Panc1 (cell line): ENCODE results near the gene AKT1. TPM values are rescaled to one million over a fixed set of nuclear protein-coding genes. Genes with fewer than 3 reads are reported as not detected.

ENCODE experiments used
- ATAC-seq: fragments of 200-7000 bp; cut with Tn5 transposase; 2 replicates; pipeline ENCODE4 v1.9.1; 2020; ENCODE audit warnings: mild to moderate bottlenecking, moderate library complexity
- BruUV-seq: library from RNA; stranded (reverse); fragments of 400-500 nt; replicated peaks from 2 replicates; lab custom pipeline; 2021; lab: Mats Ljungman, UMichigan
- CTCF ChIA-PET: fragments of 300-600 bp; sonication (Branson Sonifier 250); formaldehyde crosslinking; loops from one replicate; lab custom pipeline; 2022; ENCODE audit warnings: antibody characterized with exemption; lab: Charles Lee
- POLR2A ChIA-PET: fragments of 300-600 bp; sonication (Branson Sonifier 250); formaldehyde crosslinking; loops from one replicate; lab custom pipeline; 2022; ENCODE audit warnings: antibody characterized with exemption; lab: Charles Lee
- DNase-seq: peaks from one replicate; pipeline ENCODE4 v3.0.0-alpha.2; 2010; ENCODE audit warnings: low read depth, low spot score
- H3K27ac ChIP-seq: 2 replicates; pipeline ENCODE4 v1.5.1; 2011; ENCODE audit warnings: mild to moderate bottlenecking, low read length, inconsistent platforms
- H3K27me3 ChIP-seq: fragments of 200-500 bp; sonication (Bioruptor generic); 2 replicates; pipeline ENCODE4 v1.6.0; 2014; ENCODE audit warnings: low read length, inconsistent platforms; ENCODE audit not compliant: control insufficient read depth, insufficient read depth
- H3K36me3 ChIP-seq: fragments of 200-500 bp; sonication (Bioruptor generic); 2 replicates; pipeline ENCODE4 v1.5.1; 2014; ENCODE audit warnings: inconsistent platforms, mild to moderate bottlenecking, low read length, moderate library complexity; ENCODE audit not compliant: control insufficient read depth, insufficient read depth
- H3K4me1 ChIP-seq: 2 replicates; pipeline ENCODE4 v1.5.1; 2011; ENCODE audit warnings: inconsistent platforms, mild to moderate bottlenecking, low read length, moderate library complexity; ENCODE audit not compliant: control insufficient read depth, insufficient read depth
- H3K4me3 ChIP-seq, 2 experiments: 2 replicates each; pipeline ENCODE4 v1.5.1; 2011 to 2012; ENCODE audit warnings: low read depth in 2 of 2, low read length in 2 of 2, mild to moderate bottlenecking in 2 of 2, inconsistent platforms in 1 of 2, moderate library complexity in 1 of 2
- H3K9me3 ChIP-seq: fragments of 200-500 bp; sonication (Bioruptor generic); 2 replicates; pipeline ENCODE4 v1.5.1; 2014; ENCODE audit warnings: low read depth, mild to moderate bottlenecking, inconsistent platforms, low read length, moderate library complexity; ENCODE audit not compliant: control insufficient read depth, insufficient read depth
- CTCF ChIP-seq: fragments of 450-650 bp; IDR thresholded peaks from 2 replicates; pipeline ENCODE4 v1.5.1; 2017; ENCODE audit warnings: mild to moderate bottlenecking
- POLR2AphosphoS5 ChIP-seq: IDR thresholded peaks from 2 replicates; pipeline ENCODE4 v1.6.1; 2012; ENCODE audit warnings: mild to moderate bottlenecking, low read depth, low read length, moderate library complexity
- SIN3A ChIP-seq: IDR thresholded peaks from 2 replicates; pipeline ENCODE4 v1.6.1; 2012; ENCODE audit warnings: low read depth, mild to moderate bottlenecking, low read length, moderate library complexity, borderline replicate concordance; ENCODE audit not compliant: insufficient read depth
- TCF7L2 ChIP-seq: IDR thresholded peaks from 2 replicates; pipeline ENCODE4 v1.6.1; 2011; ENCODE audit warnings: mild to moderate bottlenecking, low read depth, low read length, inconsistent platforms
- in situ Hi-C: cut with HindIII; loops from 2 replicates; pipeline ENCODE4 v1.10.0; 2016; ENCODE audit warnings: low sequenced_read_pairs, low pct_unique_long_range_greater_than_20kb
- intact Hi-C: fragments of 100-400 bp; cut with micrococcal nuclease; formaldehyde crosslinking; loops from one replicate; pipeline ENCODE4 v1.10.0; 2022; ENCODE audit not compliant: unreplicated experiment
- total RNA-seq: library from RNA; stranded (reverse); gene quantifications from one replicate; pipeline ENCODE4 v1.2.1, GENCODE V29; 2021; ENCODE audit not compliant: unreplicated experiment
- TF ChIP-seq, protein P1 (sequence below), 2 experiments: IDR thresholded peaks; 2 replicates each; pipeline ENCODE4 v1.6.1; 2011 to 2012; ENCODE audit warnings: low read depth in 2 of 2, control low read depth in 1 of 2, low read length in 1 of 2, mild to moderate bottlenecking in 1 of 2, moderate library complexity in 1 of 2; ENCODE audit not compliant: insufficient read depth in 1 of 2

The AKT1 gene
- total RNA-seq, 1 experiment from 2014 or later = 175 TPM

GRCh38 chr14:104753528-104754212, 41.9 kb downstream of the AKT1 start:
- intact Hi-C loops = no loop called here
- POLR2A ChIA-PET = no interaction called here
- H3K4me1 ChIP-seq = peaks cover 17% of the 10 kb centered on the region
- CTCF ChIA-PET = interaction anchor here (0.6 to 1.4 kb wide), 3 partner anchors 15 to 338 kb away, joined by 3 to 5 read pairs (median 3); no protein-coding TSS in a partner anchor
- H3K36me3 ChIP-seq = peaks cover 3% of the 10 kb centered on the region; the same call in 1 of the 2 replicates
- peak overlapping the region; percentile 73 to 88 for H3K4me3 ChIP-seq
- no peaks in the 10 kb centered on the region for H3K9me3 ChIP-seq
- TF ChIP-seq CTCF = no peak
- TF ChIP-seq, protein P1, sequence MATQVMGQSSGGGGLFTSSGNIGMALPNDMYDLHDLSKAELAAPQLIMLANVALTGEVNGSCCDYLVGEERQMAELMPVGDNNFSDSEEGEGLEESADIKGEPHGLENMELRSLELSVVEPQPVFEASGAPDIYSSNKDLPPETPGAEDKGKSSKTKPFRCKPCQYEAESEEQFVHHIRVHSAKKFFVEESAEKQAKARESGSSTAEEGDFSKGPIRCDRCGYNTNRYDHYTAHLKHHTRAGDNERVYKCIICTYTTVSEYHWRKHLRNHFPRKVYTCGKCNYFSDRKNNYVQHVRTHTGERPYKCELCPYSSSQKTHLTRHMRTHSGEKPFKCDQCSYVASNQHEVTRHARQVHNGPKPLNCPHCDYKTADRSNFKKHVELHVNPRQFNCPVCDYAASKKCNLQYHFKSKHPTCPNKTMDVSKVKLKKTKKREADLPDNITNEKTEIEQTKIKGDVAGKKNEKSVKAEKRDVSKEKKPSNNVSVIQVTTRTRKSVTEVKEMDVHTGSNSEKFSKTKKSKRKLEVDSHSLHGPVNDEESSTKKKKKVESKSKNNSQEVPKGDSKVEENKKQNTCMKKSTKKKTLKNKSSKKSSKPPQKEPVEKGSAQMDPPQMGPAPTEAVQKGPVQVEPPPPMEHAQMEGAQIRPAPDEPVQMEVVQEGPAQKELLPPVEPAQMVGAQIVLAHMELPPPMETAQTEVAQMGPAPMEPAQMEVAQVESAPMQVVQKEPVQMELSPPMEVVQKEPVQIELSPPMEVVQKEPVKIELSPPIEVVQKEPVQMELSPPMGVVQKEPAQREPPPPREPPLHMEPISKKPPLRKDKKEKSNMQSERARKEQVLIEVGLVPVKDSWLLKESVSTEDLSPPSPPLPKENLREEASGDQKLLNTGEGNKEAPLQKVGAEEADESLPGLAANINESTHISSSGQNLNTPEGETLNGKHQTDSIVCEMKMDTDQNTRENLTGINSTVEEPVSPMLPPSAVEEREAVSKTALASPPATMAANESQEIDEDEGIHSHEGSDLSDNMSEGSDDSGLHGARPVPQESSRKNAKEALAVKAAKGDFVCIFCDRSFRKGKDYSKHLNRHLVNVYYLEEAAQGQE (IDR thresholded peaks at IDR 0.05; ENCODE audit: insufficient read depth in 1 of 2, low read depth in 2 of 2, low read length in 1 of 2) = no peak
- TF ChIP-seq POLR2AphosphoS5 = no peak
- no peak for TF ChIP-seq SIN3A
- no peak for TF ChIP-seq TCF7L2
- H3K27ac ChIP-seq = peak overlapping the region; percentile 80
- H3K27me3 ChIP-seq = no peaks in the 10 kb centered on the region
- in situ Hi-C loops = no loop called here
- no TSS peak for BruUV-seq
- ATAC-seq = no peak
- DNase-seq = no peak

GRCh38 chr14:104752735-104753527, 42.6 kb downstream of the AKT1 start, which contains the start of gene SIVA1:
TSS of gene SIVA1 (plus strand) at chr14:104753147. CDS start at chr14:104753202, 55 bp downstream.
- BruUV-seq = no TSS peak
- TF ChIP-seq SIN3A = 0 out of 2 replicates have a peak, but pooled peaks have one; percentile 52
- no peak; the same call in 1 of the 2 replicates for TF ChIP-seq POLR2AphosphoS5
- intact Hi-C loops = no loop called here

More at GRCh38 chr14:104752735-104753527, 42.6 kb downstream of the AKT1 start, which contains the start of gene SIVA1:
- Histone ChIP-seq H3K27me3 (no peaks in the 10 kb centered on the region), H3K4me3 (peak within 1 kb of the TSS; percentile 76 to 88), H3K36me3 (peaks cover 3% of the 10 kb centered on the region; the same call in 1 of the 2 replicates), H3K4me1 (peaks cover 17% of the 10 kb centered on the region), H3K9me3 (no peaks in the 10 kb centered on the region), H3K27ac (peak within 1 kb of the TSS; percentile 83)
- ATAC-seq = peak; percentile 96
- ChIA-PET POLR2A (interaction anchor here (0.6 to 0.8 kb wide), 3 partner anchors 48 to 922 kb away, joined by 3 to 7 read pairs (median 3); partner anchors contain the start of gene ZBTB42), CTCF (interaction anchor here (0.5 to 1.4 kb wide), 5 partner anchors 15 to 339 kb away, joined by 3 to 5 read pairs (median 4); no protein-coding TSS in a partner anchor)
- DNase-seq = peak; percentile 93
- in situ Hi-C loops = no loop called here
